GM19324 (cell line): ENCODE data around the gene SETBP1.

Experiments
- ATAC-seq: cut with Tn5 transposase; IDR thresholded peaks from one replicate; pipeline ENCODE4 v1.9.1; 2021; ENCODE audit warnings: mild to moderate bottlenecking, moderate library complexity; ENCODE audit not compliant: unreplicated experiment, low FRiP score

The SETBP1 gene

GRCh38 chr18:44754567-44754966, 73.9 kb downstream of the SETBP1 start:
- ATAC-seq, result no peak

GRCh38 chr18:44758861-44759631, 78.4 kb downstream of the SETBP1 start:
- peak; percentile 94 for ATAC-seq

GRCh38 chr18:44759925-44760342, 79.2 kb downstream of the SETBP1 start:
- ATAC-seq, result peak; percentile 57

GRCh38 chr18:44761812-44762211, 81.1 kb downstream of the SETBP1 start:
- ATAC-seq, result no peak

- no peak for ATAC-seq
Observed at GRCh38 chr18:44763327-44763726, 82.6 kb downstream of the SETBP1 start.

- ATAC-seq, result no peak
Observed at GRCh38 chr18:44764863-44765262, 84.2 kb downstream of the SETBP1 start.

GRCh38 chr18:44765456-44765855, 84.8 kb downstream of the SETBP1 start:
- no peak for ATAC-seq

GRCh38 chr18:44766450-44766849, 85.8 kb downstream of the SETBP1 start:
- no peak for ATAC-seq

GRCh38 chr18:44767807-44768206, 87.1 kb downstream of the SETBP1 start:
- no peak for ATAC-seq

GRCh38 chr18:44770641-44771040, 90.0 kb downstream of the SETBP1 start:
- no peak for ATAC-seq

GRCh38 chr18:44771572-44771955, 90.9 kb downstream of the SETBP1 start:
- ATAC-seq, result no peak

GRCh38 chr18:44771956-44772917, 91.5 kb downstream of the SETBP1 start:
- ATAC-seq, result no peak

GRCh38 chr18:44773640-44774155, 93.0 kb downstream of the SETBP1 start:
- ATAC-seq, result no peak

GRCh38 chr18:44774191-44774590, 93.5 kb downstream of the SETBP1 start:
- ATAC-seq, result no peak

- no peak for ATAC-seq
Observed at GRCh38 chr18:44777457-44778192, 96.9 kb downstream of the SETBP1 start.

GRCh38 chr18:44778788-44779187, 98.1 kb downstream of the SETBP1 start:
- no peak for ATAC-seq

GRCh38 chr18:44779753-44780292, 99.1 kb downstream of the SETBP1 start:
- no peak for ATAC-seq

GRCh38 chr18:44781886-44782285, 101.2 kb downstream of the SETBP1 start:
- ATAC-seq, result no peak

GRCh38 chr18:44782617-44783016, 101.9 kb downstream of the SETBP1 start:
- no peak for ATAC-seq

GRCh38 chr18:44783371-44783770, 102.7 kb downstream of the SETBP1 start:
- no peak for ATAC-seq
